ENCODE data around the gene ALDH1A2. TPM values are rescaled to one million over a fixed set of nuclear protein-coding genes. Genes with fewer than 3 reads are reported as not detected.
"Not testable (repeated sequence)": the region's sequence is repeated elsewhere in the genome, so short reads cannot be mapped to it uniquely, and the experiment has no call there.

Gene ALDH1A2
- polyA plus RNA-seq, 1 experiment = 0.68 TPM

DNA sequence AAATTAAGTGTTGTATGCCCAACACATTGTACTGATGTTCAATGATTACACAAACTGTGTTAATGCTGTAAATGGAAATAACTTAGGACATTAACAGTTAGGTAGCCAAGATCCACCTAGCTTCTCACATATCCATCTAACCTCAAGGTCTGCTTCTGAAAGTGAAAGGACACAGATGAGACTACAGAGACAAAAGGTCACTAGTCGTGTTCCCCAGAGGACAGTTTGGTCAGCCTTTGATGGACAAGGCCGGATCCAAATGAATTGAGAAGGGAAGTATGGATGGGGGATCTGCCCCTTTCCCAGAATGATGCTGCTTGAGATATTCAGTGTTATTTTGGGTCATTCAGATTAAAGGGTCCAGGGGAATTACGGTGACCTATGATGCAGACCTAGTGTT, 17.2 kb downstream of the ALDH1A2 start:
- CTCF ChIA-PET = interaction anchor here (1.4 to 2.3 kb wide), 3 partner anchors 23 to 188 kb away, joined by 3 to 8 read pairs (median 7); no protein-coding TSS in a partner anchor
- no peaks in the 10 kb centered on the region for H3K9me3 ChIP-seq (ENCODE audit: control insufficient read depth, insufficient read depth, low read length)
- DNase-seq (ENCODE audit: low read depth, low spot score) = no peak
- no peak overlapping the region for H3K4me3 ChIP-seq (ENCODE audit: low read depth, low read length)
- TF ChIP-seq, protein P1, sequence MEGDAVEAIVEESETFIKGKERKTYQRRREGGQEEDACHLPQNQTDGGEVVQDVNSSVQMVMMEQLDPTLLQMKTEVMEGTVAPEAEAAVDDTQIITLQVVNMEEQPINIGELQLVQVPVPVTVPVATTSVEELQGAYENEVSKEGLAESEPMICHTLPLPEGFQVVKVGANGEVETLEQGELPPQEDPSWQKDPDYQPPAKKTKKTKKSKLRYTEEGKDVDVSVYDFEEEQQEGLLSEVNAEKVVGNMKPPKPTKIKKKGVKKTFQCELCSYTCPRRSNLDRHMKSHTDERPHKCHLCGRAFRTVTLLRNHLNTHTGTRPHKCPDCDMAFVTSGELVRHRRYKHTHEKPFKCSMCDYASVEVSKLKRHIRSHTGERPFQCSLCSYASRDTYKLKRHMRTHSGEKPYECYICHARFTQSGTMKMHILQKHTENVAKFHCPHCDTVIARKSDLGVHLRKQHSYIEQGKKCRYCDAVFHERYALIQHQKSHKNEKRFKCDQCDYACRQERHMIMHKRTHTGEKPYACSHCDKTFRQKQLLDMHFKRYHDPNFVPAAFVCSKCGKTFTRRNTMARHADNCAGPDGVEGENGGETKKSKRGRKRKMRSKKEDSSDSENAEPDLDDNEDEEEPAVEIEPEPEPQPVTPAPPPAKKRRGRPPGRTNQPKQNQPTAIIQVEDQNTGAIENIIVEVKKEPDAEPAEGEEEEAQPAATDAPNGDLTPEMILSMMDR (IDR thresholded peaks at IDR 0.05; ENCODE audit: low read depth, low read length) = no peak
- H3K27me3 ChIP-seq (ENCODE audit: control insufficient read depth, insufficient read depth, low read length) = no peaks in the 10 kb centered on the region
- H3K27ac ChIP-seq (ENCODE audit: low read depth, low read length) = no peak overlapping the region
- POLR2A ChIA-PET = no interaction called here

DNA sequence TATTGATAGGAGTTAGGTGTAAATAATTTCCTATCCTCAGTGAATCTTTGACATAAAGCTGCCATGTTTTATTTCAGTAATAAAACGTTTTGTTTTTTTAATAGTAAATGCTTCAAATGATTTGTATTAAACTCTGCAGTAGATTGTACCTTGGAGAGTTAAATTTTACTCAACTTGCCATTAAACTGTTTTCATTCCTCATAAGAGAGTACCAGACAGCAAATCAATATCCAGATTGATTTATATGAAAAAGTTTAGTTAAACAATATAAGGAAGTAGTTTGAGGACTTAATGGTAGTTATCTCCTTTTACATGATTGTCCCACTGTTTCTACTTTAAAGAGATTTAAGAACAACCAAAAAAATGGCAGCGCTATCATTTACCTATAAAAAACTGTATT, 18.4 kb downstream of the ALDH1A2 start:
- Histone ChIP-seq H3K9me3 (ENCODE audit: control insufficient read depth, insufficient read depth, low read length) (no peaks in the 10 kb centered on the region), H3K27ac (ENCODE audit: low read depth, low read length) (no peak overlapping the region), H3K4me3 (ENCODE audit: low read depth, low read length) (no peak overlapping the region), H3K27me3 (ENCODE audit: control insufficient read depth, insufficient read depth, low read length) (no peaks in the 10 kb centered on the region)
- TF ChIP-seq, protein P1 (IDR thresholded peaks at IDR 0.05; ENCODE audit: low read depth, low read length) = no peak
- POLR2A ChIA-PET = no interaction called here
- no peak for DNase-seq (ENCODE audit: low read depth, low spot score)
- CTCF ChIA-PET = interaction anchor here (1.4 to 2.3 kb wide), 3 partner anchors 19 to 136 kb away, joined by 3 to 8 read pairs (median 7); no protein-coding TSS in a partner anchor

DNA sequence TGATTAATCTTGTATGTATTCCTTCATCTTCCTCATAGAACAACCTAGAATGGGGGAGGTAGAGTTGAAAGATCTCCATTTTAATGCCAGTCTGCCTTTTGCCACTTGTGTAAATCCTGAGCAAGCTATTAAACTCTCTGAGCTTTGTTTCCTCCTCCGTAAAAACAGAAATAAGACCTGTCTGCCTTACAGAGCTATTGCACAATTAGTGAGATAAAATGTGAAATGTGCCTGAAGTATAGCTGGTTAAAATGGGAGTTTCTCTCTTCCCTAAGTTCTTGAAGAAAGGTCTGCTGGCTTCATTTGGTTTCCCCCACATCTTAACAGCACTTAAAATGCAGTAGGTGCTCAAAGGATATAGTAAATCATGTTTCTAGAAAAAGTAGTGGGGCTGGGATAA, 19.0 kb downstream of the ALDH1A2 start:
- no peaks in the 10 kb centered on the region for H3K27me3 ChIP-seq (ENCODE audit: control insufficient read depth, insufficient read depth, low read length)
- no peak overlapping the region for H3K4me3 ChIP-seq (ENCODE audit: low read depth, low read length)
- CTCF ChIA-PET = interaction anchor here (0.9 to 1.4 kb wide), 2 partner anchors 20 to 1483 kb away, joined by 3 read pairs; no protein-coding TSS in a partner anchor
- DNase-seq (ENCODE audit: low read depth, low spot score) = no peak
- no peak overlapping the region for H3K27ac ChIP-seq (ENCODE audit: low read depth, low read length)
- TF ChIP-seq, protein P1 (IDR thresholded peaks at IDR 0.05; ENCODE audit: low read depth, low read length) = no peak
- no peaks in the 10 kb centered on the region for H3K9me3 ChIP-seq (ENCODE audit: control insufficient read depth, insufficient read depth, low read length)
- POLR2A ChIA-PET = no interaction called here

DNA sequence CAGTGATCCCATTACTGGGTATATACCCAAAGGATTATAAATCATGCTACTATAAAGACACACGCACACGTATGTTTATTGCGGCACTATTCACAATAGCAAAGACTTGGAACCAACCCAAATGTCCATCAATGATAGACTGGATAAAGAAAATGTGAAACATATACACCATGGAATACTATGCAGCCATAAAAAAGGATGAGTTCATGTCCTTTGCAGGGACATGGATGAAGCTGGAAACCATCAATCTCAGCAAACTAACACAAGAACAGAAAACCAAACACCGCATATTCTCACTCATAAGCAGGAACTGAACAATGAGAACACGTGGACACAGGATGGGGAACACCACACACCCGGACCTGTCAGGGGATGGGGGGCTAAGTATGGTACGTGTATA, 20.1 kb downstream of the ALDH1A2 start:
- CTCF ChIA-PET; H3K27ac ChIP-seq (ENCODE audit: low read depth, low read length); DNase-seq (ENCODE audit: low read depth, low spot score); H3K4me3 ChIP-seq (ENCODE audit: low read depth, low read length); POLR2A ChIA-PET; H3K9me3 ChIP-seq (ENCODE audit: control insufficient read depth, insufficient read depth, low read length); H3K27me3 ChIP-seq (ENCODE audit: control insufficient read depth, insufficient read depth, low read length): not testable (repeated sequence)

DNA sequence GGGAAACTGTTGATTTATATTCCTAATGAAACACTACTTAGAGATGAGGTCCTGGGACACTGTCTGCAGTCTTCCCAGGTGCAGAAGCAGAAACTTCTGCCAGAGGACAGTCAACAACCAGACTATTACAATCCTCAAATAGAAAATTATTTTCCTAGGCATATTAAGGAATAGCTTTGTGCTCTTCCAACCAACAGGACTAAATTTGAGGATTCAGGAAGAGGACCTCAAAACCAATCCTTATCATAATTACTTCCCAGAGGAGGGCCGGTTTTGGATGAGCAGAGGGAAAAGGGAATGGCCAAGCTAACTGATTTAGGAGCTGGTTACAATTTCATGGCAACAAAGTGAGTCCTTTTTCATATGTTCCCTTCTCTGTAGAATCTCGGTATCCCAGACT, 21.0 kb downstream of the ALDH1A2 start:
- POLR2A ChIA-PET = no interaction called here
- no peak overlapping the region for H3K27ac ChIP-seq (ENCODE audit: low read depth, low read length)
- no peak for DNase-seq (ENCODE audit: low read depth, low spot score)
- H3K27me3 ChIP-seq (ENCODE audit: control insufficient read depth, insufficient read depth, low read length) = peaks cover 3% of the 10 kb centered on the region
- H3K4me3 ChIP-seq (ENCODE audit: low read depth, low read length) = no peak overlapping the region
- TF ChIP-seq, protein P1 (IDR thresholded peaks at IDR 0.05; ENCODE audit: low read depth, low read length) = no peak
- H3K9me3 ChIP-seq (ENCODE audit: control insufficient read depth, insufficient read depth, low read length) = no peaks in the 10 kb centered on the region
- CTCF ChIA-PET = interaction anchor here (3.6 kb wide), 1 partner anchor 138 kb away, joined by 31 read pairs; no protein-coding TSS in a partner anchor
